Stimulated activated CD8-positive, alpha-beta memory T cell treated with anti-CD3 and anti-CD28 coated beads, Interleukin-2, amount 100 ng/mL, for 48 hours (primary cell): Measurements from ENCODE around the gene ERC2.
"Not testable (repeated sequence)": the region's sequence is repeated elsewhere in the genome, so short reads cannot be mapped to it uniquely, and the experiment has no call there.

Source experiments
- DNase-seq, 2 donors: peaks; one replicate each; pipeline ENCODE4 v3.0.0-alpha.2; 2020; ENCODE audit warnings: low read depth in 2 of 2

The ERC2 gene

DNA sequence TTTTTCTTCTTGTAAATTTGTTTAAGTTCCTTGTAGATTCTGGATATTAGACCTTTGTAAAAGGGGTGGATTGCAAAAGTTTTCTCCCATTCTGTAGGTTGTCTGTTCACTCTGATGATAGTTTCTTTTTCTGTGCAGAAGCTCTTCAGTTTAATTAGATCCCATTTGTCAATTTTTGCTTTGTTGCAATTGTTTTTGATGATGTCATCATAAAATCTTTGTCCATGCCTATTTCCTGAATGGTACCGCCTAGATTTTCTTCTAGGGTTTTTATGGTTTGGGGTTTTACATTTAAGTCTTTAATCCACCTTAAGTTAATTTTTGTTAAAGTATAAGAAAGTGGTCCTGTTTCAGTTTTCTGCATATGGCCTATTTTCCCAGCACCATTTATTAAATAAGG is 401.9 kb downstream of the ERC2 start:
- DNase-seq, result not testable (repeated sequence)

DNA sequence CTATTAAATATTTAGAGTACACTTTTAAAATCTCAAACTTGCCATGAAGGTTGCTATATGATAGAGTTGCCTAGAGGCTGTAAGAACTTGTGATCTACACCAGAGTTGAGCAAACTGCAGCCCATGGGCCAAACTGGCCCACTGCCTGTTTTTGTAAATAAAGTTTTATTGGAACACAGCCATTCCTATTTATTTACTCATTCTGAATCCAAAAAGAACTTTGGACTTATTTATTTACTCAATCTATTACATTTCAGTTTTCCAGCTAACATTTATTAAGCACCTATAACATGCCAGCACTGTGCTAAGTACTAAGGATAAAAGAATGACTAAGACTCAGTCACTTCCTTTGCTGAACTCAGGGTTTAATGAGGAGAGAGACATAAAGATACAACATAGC is 403.6 kb downstream of the ERC2 start:
- DNase-seq, result no peak

DNA sequence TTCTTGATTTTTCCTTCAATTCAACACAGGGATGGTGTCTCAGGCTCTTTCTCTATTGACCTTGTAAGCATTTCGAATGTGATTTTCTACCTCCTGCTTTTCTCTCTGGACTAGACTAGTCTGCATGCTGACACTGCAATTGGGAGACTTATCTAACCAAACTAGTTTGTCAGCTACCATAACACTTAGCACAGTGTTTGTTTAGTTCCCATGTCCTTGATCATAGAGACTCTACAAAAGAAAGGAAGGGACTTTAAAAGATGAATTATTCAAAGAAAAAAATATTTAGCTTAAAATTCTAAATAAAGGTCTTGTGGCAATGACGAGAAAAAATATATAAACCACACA is 407.0 kb downstream of the ERC2 start:
- no peak for DNase-seq

DNA sequence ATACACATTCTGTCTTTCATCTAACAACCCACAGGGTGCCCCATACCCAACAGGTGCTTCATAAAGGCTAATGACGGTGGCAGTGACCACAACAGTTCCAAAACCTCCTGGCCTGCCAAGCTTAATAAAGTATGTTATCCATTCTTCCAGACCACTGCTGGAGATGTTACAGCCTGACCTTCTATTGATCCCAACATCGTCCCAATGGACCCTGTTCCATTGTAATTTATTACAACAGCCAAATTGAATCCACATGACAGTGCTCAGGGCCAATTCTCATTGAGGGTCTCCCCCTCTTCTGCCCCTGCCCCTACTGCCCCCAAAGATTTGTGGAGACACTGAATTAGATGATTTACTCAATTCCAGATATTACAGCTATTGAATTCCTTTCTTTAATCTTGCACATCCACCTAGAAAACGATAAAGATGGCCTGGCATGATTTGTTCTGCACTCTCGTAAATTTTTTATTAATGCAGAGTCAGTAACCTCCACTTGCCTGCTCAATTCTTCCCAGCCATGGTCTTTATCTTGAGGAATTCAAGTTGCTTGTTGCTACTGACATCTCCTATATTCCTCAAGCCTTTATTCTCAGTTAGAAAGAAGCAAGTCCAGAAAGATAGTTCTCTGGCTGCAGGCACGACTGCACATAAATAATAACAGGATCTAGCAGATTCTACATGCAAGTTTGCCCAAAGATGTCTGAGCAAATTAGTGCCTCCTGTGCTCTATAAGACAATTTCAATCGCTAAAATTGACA is 407.6 kb downstream of the ERC2 start:
- no peak for DNase-seq

DNA sequence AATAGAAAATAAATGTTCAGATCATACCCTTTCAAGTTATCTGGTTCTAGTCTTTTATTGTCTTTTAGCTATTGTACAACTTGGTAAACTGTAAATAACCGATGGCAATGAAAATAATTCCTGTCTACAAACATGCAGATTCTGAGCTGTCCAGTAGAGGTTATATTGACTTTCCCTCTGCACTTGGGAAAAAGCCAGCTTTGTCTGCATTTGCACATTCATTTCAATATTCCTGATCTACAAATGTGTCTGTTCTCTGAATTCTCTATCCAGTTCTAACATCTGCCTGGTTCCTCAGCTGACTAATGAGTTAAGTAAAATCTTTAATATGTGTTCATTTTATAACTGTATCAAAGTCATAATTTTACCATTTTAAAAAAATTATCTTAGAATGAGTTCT is 408.5 kb downstream of the ERC2 start:
- no peak for DNase-seq

DNA sequence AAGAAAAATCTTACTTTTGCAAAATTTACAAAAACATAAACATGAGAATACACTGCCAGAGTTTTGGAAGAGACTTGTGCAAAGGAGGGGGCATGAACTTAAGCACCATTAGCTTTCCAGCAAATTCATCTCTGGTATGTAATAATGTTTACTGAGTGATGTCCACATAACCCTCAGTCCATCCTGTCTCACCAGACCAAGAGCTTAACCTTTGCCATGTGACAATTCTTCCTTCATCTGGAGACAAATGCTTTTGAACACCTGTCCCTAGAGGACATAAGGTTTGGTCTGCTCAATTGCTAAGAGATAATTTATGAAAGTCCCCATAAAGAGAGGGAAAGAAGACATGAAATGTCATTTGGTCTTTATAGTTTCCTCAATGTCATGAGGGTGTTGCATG is 412.3 kb downstream of the ERC2 start:
- DNase-seq, result no peak

DNA sequence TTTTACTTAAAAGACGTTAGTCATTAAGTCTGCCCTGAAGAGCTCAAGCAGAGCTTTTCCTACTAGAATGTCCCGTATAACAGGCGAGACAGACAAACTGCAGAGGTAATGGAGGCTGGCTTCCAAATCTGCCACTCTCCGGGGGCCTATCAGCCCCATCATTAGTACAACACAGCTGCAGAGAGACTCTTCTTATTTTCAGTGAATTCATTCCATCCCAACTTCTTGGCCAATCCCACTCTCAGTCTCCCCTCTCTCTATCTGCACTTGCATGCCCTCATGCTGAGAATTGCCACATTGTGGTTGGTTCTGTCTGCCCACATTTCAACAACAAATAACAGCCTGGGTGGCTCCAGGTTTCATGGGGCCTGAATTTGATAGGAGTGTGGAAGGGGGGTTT is 412.7 kb downstream of the ERC2 start:
- DNase-seq, result no peak

DNA sequence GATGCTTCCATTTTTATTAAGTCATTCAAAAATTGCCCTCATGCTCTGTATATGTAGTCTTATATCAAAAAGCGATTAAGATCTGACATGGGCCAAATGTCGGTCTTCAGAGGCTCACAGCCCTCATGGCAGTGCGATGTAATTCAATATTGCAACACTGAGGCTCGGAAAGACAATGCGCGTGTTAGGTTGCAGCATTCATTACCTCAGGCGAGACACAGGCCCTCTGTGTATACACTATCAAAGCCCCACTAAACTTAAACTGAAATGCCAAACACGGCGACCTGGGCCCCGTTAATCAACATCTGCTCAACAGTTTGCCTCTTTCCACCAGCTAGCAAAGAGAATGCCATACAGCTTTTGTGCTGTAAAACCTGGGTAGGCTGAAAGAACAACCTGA is 413.4 kb downstream of the ERC2 start:
- no peak for DNase-seq

DNA sequence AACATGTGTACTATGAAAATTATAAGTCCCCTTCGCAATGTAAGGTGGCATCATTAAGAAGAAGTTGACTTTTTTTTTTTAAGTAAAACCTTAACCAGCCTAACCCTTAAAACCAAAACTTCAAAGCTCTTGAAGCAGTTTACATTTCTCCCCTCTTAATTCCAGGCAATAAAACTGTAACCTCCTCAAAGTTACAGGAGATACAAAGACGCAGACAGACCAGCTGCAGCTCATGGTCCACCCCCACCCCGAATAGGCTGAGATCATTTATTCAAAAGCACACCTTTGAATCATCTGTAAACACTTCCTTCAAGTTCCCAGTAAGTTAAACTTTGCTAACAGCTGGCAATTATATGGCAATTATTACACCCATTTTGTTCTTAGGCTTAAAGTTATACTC is 414.5 kb downstream of the ERC2 start:
- DNase-seq, result no peak

DNA sequence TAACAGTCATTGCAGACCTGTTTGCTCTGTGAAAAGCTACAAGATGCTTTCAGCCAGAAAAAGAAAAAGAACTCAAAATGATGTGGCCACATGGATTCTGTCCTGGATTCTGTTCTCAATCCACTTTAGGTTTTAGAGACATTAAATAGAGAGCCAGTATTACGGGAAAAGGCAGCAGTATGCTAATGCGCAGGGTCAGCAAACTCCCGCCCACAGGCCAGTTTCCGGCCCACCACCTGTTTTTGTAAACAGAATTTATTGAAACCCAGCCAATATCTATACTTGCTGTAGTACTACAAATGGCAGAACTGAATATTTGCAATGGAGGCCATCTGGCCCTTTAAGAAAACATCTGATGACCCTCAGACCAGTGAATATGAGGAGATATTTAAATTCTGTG is 416.1 kb downstream of the ERC2 start:
- no peak for DNase-seq

DNA sequence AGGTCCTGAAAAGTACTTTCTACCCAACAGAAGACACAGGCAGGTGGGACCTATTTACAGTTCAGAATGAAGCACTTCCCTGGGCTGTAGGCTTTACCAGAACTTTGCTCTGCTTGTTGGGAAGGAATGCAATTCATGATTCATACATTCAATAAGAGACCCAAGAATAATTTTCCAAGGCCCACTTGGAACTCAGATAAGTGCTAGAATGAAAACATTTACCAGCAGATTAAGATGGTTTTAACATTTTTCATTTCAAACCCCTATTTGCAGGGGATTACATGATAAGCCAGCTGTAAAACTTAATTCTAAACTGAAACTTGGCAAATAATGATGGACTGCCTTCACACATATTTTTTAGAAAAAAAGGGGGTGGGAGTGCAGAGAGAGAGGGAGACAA is 417.2 kb downstream of the ERC2 start:
- DNase-seq, result no peak

DNA sequence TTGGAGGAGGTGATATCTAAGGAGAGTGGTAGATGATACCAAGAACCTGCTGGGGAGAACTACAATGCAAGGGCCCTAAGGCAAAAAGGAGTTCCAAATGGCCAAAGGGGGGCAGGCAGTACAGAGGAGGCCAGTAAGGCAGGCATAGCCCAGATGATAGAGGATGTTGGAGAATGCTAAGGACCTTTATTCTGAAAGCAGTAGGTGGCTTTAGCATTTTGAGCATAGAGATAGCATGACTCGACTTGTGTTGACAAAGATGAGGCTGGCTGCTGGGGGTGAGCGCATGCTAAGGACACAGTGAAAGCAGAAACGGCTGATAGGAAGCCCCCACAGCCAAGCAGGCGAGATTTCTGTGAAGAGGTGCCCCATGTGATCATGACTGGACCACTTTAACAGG is 419.3 kb downstream of the ERC2 start:
- DNase-seq, result no peak

DNA sequence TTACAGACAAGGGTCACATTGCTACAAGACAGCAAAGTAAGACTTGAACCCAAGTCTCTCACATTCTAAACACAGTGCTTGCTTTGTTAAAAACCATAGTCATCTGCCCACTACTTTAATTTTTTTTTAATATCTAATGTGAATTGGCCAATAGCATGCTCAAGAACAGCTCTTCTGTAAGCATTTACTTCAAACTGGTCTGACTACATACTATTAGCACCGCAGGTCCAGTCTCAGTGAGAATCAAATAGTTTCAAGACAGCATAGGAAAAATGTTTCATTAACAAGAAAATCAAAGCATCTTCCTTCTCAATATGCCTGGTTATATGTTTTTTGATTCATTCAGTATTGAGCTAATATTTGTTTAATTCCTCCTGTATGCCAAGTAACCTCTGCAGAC is 419.9 kb downstream of the ERC2 start:
- DNase-seq, result no peak

DNA sequence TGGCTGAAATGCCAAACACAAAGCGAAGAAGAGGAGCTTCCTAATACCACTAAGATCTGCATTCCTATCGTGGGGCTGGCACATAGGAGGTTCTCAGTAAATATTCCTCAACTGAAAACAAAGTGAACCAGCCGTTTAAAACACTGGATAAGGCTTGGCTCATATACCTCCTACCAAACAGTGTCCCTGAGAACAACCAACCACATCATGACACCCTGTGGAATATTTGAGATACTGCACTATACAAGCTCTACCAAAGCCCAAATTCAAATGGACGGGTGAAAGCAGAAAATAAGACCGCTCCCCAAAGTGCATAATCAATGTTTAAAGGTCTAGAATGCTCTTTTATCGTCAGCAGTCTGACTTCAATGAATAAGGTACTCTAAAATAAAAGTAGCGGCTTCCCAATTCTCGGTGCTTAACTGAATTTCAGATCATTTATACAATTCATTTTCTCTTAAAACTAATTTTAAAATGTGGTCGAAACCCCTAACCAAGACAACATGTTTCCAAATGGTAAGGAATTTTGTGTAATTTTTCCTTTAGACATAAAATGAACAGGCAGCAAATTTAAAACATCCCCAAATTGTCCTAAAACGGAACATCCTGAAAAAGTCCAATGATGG is 425.8 kb downstream of the ERC2 start:
- no peak for DNase-seq

DNA sequence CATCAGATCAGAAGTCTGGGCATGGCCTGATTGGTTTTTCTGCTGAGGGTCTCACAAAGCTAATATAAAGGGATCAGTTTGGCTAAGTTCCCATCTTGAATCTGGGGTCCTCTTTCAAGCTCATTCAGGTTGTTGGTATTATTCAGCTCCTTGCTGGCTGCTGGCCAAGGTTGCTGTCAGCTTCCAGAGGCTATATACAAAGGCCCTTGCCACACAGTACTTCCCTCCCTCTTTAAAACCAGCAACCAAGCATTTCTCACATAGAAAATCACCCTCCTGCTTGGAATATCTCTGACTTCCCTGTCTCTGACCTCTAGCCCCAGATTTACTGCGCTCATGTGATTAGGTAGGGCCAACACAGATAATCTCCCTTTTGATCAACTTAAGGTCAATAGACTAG is 442.9 kb downstream of the ERC2 start:
- DNase-seq, result no peak

DNA sequence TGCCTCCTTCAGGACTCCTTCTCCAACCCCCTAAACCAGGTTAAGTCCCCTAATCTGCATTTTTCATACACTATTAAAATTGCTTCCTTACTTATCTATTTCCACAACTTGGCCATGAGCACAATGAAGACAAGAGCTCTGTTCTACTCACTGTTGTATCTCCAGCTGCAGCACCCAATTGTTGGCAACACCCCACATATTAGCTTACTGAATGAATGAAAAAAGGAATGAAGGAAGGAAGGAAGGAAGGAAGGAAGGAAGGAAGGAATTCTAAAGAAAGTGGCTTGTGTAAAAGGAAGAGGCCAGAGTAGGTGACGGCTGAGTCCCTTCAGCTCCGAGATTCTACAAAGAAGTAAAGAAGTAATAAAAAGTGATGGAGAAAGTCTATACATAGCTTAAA is 444.7 kb downstream of the ERC2 start:
- DNase-seq, result no peak

DNA sequence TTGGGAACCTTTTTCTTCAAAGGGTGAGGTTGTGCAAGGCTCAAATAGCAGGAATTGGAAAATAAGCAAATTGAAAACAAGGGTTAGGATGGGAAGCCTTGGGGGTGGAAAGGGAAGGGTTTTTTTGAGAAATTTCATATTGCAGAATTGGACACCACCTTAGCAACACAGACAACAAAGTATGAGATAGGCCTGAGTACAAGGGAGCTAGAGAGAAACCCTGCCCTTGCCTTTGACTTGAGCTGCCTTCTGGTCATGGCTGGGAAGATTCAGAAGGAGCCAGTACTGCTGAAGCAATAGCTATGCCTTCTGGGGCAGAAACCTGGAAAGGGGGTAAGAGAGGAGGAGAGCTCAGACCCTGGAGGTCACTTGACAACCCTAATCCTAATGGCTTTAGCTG is 445.6 kb downstream of the ERC2 start:
- DNase-seq, result no peak

DNA sequence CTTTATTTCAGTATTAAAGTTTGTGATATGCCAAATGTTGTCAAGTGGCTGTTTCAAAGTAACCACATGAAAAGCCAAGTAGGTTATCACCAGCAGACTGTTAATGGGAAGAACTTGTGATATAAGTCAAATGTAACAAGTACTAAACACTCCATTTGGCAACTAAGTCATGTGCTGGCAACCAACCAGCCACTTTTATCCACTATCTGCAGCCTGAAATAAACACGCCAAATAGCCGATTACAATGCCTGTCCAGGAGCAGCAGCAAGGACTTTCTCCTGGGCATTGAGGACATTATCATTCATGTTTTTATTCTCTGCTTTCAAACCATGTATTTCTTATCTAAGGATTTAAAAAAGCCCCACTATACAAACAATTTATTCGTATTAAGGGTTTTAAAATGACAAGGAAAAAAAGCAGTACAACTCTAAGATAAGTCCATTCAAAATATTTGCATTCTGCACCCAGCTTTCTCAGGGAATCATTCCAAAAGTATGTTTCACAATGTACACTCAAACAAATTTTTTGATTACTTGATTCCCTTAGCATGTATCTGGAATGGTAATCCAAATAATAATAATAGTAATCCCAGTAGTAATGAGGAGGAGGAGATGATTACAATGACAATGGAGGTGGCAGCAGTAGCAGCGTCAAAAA is 448.6 kb downstream of the ERC2 start:
- DNase-seq, result no peak

DNA sequence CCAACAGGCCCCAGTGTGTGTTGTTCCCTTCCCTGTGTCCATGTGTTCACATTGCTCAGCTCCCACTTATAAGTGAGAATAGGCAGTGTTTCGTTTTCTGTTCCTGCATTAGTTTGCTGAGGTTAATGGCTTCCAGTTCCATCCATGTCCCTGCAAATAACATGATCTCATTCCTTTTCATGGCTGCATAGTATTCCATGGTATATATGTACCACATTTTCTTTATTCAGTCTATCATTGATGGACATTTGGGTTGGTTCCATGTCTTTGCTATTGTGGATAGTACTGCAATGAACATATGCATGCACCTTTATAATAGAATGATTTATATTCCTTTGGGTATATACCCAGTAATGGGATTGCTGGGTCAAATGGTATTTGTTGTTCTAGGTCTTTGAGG is 452.9 kb downstream of the ERC2 start:
- DNase-seq, result not testable (repeated sequence)

DNA sequence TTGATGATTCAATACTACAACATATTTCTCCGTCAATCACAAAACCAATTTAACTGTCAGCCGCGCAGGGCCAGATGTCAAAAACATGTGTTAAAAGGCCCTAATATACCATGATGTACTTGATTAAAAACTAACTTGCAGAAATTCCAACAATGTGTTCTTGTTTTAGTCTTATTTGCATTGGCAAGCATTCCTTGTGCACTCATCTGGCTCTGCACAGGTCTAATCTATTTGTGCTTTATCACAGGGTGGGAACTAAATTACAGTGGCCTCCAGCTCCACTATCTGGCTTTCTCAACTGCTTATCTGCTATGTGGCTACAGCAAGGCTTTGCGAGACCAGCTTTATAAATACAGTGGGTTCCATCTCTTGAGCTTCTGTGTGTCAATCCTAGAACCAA is 455.5 kb downstream of the ERC2 start:
- DNase-seq, result no peak

DNA sequence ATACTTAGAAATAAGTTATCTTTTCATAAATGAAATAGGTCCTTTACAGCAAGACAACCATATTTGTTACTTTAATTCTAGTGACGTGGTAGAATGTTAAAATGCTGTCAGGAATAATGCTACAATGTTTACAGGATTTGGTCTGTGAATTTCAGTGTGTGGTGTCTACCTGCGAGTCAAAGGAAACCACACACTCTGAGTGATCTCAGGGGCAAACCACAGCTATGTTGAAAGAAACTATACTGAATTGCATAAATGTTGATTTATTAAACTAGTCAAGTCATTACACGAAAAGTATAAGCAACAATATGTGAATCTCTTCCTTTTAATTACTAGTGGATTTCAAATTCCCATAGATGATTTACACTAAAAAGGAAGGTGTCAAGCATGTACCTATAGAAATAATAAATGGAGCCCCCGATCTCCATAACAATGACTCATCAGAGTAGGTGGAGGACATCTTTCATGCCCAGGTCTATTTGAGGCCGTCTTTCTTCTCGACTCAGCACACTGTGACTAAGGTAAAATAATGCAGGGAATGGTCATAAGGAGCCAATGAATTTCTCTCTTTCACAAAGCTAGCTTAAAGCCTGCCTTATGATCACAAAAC is 463.0 kb downstream of the ERC2 start:
- no peak for DNase-seq

DNA sequence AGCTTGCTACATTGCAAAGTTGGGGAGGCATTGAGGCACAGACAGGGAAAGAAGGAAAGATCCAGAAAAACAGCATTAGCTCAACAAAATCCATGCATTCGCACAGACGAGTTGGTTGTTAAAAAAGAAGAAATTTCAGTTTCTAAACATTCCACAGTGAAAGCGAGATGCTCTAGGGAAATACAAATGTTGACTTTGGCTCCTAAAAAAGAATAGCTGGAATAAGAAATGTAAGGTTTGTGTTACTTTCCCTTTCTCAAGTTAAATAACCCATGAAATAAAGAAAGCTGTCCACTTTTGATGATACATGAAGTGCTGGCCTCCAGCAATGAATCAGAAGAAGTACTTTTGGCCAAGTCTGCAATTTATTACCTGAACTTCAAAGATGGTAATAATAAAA is 465.1 kb downstream of the ERC2 start:
- no peak for DNase-seq

DNA sequence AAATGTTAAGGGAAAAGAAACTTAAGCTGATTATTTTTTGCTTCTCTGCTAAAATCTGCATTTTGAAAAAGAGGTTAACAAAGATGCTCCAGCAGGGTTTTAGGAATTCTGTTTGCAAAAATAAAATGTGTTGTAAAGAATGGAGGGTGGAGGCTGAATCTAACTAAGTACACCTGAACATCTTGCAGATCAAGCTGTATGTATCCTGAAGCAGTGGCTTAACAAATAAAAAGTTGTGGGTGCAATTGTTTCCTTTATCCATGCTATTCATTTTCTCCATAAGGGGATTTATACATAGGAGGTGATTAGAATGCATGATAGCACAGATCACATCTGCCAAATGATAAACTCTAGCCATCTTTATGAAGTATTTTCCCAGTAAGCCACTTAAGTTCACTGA is 466.3 kb downstream of the ERC2 start:
- DNase-seq, result no peak
